GM19455 (cell line): Measurements from ENCODE around the gene STK38L.

Experiments used
- ATAC-seq: cut with Tn5 transposase; IDR thresholded peaks from one replicate; pipeline ENCODE4 v1.9.1; 2021; ENCODE audit not compliant: unreplicated experiment

STK38L gene

GRCh38 chr12:27343255-27344000 is 99.3 kb downstream of the STK38L start:
- ATAC-seq = no peak

- no peak for ATAC-seq
Measured at GRCh38 chr12:27344246-27344645, 100.2 kb downstream of the STK38L start.

GRCh38 chr12:27344760-27345159 is 100.7 kb downstream of the STK38L start:
- no peak for ATAC-seq

- ATAC-seq = no peak
Measured at GRCh38 chr12:27345376-27345775, 101.3 kb downstream of the STK38L start.

- no peak for ATAC-seq
Measured at GRCh38 chr12:27347779-27348178, 103.7 kb downstream of the STK38L start.

GRCh38 chr12:27351476-27351875 is 107.4 kb downstream of the STK38L start:
- no peak for ATAC-seq

GRCh38 chr12:27355486-27355885 is 111.4 kb downstream of the STK38L start:
- ATAC-seq = no peak

- ATAC-seq = no peak
Measured at GRCh38 chr12:27355979-27356378, 111.9 kb downstream of the STK38L start.

GRCh38 chr12:27359578-27360340 is 115.7 kb downstream of the STK38L start:
- no peak for ATAC-seq

- ATAC-seq = no peak
Measured at GRCh38 chr12:27361372-27361771, 117.3 kb downstream of the STK38L start.

GRCh38 chr12:27366621-27367020 is 122.5 kb downstream of the STK38L start:
- ATAC-seq = no peak

GRCh38 chr12:27367078-27367477 is 123.0 kb downstream of the STK38L start:
- ATAC-seq = no peak
